ENCODE measurements around the gene TUSC2.

GRCh38 chr3:50297896-50298725 lies 29.9 kb downstream of the TUSC2 start:
- TF ChIP-seq CTCF (IDR thresholded peaks at IDR 0.05; ENCODE audit: poor library complexity, severe bottlenecking) (no peak), EP300 (conservative IDR thresholded peaks at IDR 0.05; ENCODE audit: poor library complexity, severe bottlenecking) (no peak), POLR2AphosphoS5 (IDR thresholded peaks at IDR 0.05) (no peak), TAF1 (IDR thresholded peaks at IDR 0.05; ENCODE audit: low read depth) (no peak), RAD21 (conservative IDR thresholded peaks at IDR 0.05) (no peak), REST (IDR thresholded peaks at IDR 0.05; ENCODE audit: borderline replicate concordance) (no peak), SMC3 (conservative IDR thresholded peaks at IDR 0.05; ENCODE audit: poor library complexity) (no peak)

Data from neural cell (in vitro differentiated cells).